ENCODE data around the gene PRICKLE2.

PRICKLE2 gene

GRCh38 chr3:64224826-64225610 lies at the start of gene PRICKLE2:
PRICKLE2 (minus strand) TSS chr3:64225466; CDS start chr3:64198927, 26,539 bp downstream.
- peak; percentile 14 for DNase-seq

DNA sequence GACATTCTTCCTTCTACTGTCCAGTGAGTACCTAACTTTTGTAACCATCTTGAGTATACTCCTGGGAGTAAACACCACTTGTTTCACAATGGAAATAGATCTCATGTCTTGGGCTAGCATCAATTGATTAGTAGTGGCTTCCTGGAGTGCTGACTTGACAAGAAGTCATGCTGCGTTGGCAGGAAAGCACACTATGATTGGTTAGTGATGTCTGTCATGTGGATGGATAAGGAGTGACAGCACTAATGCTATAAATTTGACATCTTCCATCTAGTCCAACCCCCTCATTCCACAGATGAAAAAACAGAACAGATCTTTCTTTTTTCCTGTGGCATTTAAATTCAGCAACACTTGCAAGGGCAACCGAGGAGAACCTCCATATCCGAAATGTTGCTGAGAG lies 47.6 kb upstream of the PRICKLE2 start:
- no peak for DNase-seq

GRCh38 chr3:64272271-64272670 lies 47.0 kb upstream of the PRICKLE2 start:
- DNase-seq, result no peak

DNA sequence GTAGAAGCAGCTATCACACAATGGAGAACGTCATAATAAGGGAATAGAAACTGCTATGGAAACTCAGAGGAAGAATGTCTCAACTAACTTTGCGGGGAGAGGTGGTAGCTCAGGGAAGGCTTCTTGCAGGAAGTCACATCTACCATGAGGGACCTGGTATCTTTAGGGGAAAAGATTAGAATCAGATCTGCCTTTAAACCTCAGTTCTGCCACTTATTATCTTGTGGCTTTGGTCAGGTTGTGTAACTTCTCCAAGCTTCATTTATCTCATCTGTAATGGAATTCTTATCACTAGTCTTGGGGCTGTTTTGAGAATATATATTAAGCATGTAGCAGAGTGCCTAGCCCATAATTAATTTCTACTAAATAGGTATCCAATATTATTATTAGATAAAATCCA lies 46.4 kb upstream of the PRICKLE2 start:
- no peak for DNase-seq

DNA sequence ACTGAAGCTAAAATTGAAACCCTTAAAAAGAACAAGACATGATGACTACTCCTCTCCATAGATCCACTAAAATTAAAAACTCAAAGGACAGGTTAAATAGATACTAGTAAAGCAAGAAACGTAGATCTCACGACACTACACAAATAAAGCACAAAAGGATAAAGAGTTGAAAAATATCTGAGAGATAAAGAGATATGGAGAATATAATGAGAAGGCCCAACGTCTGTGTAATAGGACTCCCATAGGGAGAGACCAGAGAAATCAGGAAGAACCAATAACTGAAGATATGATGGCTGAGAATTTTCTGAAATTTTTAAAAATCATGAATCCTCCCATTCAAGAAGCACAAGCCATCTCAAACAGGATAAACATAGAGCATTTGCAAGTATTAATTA lies 45.6 kb upstream of the PRICKLE2 start:
- DNase-seq, result no peak

GRCh38 chr3:64270142-64270865 lies 45.0 kb upstream of the PRICKLE2 start:
- DNase-seq, result no peak

DNA sequence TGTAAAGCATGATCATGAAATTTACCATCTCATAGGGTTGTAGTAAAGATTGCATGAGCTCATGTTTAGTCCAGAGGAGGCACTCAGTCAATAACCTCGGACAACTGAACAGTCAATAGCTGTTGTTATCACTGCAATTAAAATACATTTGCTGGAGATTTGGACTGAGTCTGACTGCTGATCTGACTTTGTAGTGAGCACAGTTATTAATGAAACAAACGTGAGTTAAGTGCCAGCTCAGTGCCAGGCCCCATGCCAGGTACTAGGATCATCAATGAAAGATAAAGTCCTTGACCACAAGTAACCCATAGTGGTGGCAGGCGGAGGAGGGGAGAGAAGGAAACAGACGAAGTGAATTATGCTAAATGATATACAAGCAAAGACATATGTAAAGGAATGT lies 43.7 kb upstream of the PRICKLE2 start:
- no peak for DNase-seq

- no peak for DNase-seq
These were observed 42.7 kb upstream of the PRICKLE2 start for GRCh38 chr3:64267721-64268604.

DNA sequence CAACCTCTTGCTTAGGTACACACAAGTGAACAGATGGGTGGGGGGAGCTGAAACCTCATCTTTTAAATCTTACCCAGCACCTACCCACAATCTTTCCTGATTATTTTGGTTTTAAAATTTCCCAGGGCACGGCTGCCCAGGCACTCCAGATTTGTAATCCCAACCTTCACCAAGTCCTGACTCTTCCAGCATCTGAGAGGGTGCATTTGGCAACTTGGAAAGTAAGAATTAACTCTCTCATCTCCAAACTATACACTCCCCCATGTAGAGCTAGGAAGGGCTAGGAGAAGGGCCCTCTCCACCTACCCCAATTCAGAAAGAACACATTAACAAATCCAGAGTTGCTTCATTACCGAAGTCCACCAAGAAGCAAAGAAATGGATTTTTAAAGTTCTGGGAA lies 41.7 kb upstream of the PRICKLE2 start:
- no peak for DNase-seq

DNA sequence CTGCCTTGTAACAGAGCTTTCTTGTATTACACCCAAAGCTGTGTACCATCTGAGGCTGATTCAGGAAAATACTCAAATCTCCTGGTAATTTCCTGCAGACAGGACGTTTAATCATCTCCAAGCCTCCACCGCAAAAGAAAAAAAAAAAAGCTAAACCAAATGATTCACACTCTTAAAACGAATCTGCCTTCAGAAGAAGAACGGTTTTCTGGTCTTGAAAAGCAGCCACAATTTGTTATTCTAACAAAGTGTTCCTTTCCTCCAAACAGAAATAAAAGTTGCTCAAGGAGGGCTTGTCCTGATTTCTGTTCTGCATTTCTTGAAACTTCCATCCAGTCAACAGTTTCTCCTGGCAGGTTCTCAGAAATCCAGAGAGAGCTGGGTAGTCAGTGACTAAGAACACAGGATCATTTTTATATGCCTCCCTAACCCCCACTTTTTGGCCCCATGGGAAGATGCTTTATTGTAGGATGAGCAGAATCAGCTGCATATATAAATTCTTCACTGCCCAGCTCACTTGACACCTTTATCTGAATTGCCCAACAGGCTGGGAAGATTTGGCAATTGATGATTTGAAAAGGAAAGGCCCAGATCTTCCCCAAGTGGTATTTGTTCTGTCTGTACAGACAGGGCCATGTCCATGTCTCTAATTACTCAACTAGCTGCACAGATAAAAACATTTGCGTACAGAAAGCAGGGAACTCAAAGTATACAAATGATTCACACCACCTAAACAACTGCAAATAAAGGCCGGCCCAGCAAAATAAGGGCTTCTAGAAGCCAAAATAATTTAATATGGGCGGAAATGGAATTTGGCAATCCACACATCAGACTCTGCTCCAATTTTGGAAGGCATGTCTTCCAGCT lies 41.0 kb upstream of the PRICKLE2 start:
- DNase-seq, result peak; percentile 83

DNA sequence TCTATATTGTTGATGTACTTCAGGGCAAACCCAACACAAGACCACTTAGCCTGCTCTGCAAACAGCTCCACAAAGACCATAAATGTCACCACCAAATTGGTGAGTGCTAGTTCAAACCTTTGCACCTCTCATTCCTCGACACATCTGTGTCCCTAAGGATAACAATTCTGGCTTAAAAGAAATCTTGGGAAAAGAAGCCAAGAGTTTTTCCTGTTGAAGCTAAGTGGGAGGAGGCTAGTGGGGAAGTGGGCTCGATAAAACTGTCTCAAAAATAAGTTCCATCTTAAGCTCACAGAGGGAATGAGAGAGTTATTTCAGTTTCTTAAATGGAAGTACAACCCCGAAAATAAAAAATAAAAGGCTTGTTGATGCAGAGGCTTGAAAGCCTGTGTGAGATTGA lies 40.4 kb upstream of the PRICKLE2 start:
- DNase-seq, result no peak

DNA sequence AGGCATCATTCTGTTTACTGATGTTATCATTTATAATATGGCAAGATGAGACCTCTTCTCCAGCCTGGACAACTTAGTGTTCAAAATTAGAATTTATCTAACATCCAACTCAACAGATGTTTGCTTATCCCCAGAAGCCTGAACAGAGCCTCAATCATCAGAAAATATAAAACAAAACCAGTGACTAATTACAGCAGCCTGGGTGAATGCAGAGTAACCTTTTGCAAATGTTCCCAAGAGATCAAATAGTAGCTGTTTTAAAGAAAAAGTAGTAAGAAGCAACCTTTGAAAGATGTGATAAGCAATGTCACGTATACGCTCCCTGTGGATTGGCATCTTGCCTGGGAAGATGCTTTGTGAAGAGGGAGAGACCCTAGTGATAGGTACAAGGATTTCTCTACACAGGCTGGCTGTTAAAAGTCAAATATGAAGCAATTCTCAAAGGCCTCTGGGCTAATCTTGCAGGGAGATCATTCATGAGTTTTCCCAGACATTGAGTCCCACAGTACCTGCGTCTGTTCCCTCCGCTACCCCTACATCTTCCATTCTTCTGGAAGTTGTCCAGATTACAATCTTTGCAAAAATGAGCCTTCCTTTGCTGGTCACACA lies 39.3 kb upstream of the PRICKLE2 start:
- no peak for DNase-seq

GRCh38 chr3:64262574-64263114 lies 37.4 kb upstream of the PRICKLE2 start:
- no peak for DNase-seq

GRCh38 chr3:64260431-64260830 lies 35.2 kb upstream of the PRICKLE2 start:
- no peak for DNase-seq

DNA sequence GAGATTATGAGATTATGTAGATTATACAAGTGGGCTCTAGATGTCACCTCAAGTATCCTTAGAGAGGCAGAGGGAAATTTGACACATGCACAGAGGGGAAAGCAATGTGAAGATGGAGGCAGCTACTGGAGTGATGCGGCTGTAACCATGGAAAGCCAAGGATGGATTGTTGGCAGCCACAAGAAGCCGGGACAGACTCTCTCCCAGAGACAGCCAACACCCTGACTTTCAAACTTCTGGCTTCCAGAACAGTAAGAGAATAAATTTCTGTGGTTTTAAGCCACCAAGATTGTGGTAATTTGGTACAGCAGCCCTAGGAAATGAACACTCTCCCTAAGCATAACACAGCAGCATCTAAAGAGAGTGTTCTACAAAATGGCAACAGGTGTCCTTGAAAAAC lies 34.4 kb upstream of the PRICKLE2 start:
- no peak for DNase-seq

- no peak for DNase-seq
These were observed 32.0 kb upstream of the PRICKLE2 start for GRCh38 chr3:64257100-64257755.

- no peak for DNase-seq
These were observed 30.6 kb upstream of the PRICKLE2 start for GRCh38 chr3:64255741-64256340.

GRCh38 chr3:64254443-64254842 lies 29.2 kb upstream of the PRICKLE2 start:
- DNase-seq, result no peak

DNA sequence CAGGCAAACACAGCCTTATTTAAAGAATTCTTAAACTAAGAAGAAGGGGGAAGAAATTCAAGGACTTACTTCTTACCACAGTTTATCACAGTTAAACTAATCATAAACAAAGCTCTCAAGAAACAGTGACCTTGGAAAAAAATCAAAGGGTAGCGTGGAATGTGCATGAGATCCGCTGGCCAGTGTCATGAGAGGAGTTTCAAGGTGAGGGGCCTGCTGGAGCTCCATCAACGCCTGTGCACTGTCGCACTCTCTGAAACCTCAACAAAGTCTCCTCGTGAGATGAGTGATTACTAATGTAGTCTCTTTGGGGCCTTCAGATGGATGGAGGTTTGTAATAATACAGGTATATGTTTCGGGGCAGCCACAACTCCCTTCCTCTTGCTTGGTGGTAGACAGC lies 28.4 kb upstream of the PRICKLE2 start:
- no peak for DNase-seq

GRCh38 chr3:64251019-64251418 lies 25.8 kb upstream of the PRICKLE2 start:
- no peak for DNase-seq
